Measurements from ENCODE around the gene MINDY2. TPM values are rescaled to one million over a fixed set of nuclear protein-coding genes. Genes with fewer than 3 reads are reported as not detected.

The MINDY2 gene
- total RNA-seq, 1 experiment from 2014 or later, result 4.7 TPM

DNA sequence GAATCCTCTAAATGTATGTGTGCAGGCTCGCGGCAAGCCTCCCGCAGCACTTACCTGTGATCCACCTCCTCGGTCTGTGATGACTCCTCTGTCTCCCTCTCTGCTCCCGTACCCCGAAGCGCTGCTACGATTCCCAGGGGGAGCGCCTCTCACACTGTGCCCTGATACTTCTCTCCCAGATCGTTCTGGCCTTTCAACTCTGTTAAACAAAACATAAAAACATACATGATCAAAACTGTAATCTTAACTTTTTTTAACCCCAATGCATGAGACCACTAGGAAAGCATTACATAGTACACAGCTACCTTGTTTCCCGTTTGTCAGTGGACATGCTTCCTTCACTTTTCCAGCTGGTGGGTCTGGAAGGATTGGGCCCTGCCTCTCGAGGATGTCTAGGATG, 115.8 kb downstream of the MINDY2 start:
- Histone ChIP-seq H3K9me3 (no peaks in the 10 kb centered on the region), H3K36me3 (peaks cover 94% of the 10 kb centered on the region), H3K4me3 (no peak overlapping the region), H3K27me3 (no peaks in the 10 kb centered on the region)
- DNase-seq, result no peak

DNA sequence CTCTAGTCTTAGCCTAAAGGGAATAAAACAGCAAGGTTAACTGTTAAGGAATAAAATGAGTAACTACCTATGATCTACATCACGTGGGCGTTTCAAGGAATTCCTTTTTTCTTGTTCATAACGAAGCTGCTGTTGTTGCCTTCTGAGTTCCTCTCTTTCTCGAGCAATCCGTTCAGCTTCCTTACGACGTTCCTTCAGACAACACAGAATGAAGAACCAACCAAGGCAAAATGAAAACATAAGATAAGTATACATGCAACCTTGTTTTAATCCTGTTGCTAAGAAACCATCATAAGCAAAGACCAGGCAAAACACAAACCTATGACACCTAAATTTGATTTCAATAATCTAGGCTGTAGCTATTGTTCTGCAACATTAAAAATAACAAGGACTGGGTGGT, 118.3 kb downstream of the MINDY2 start:
- no peaks in the 10 kb centered on the region for H3K27me3 ChIP-seq
- H3K9me3 ChIP-seq, result no peaks in the 10 kb centered on the region
- H3K36me3 ChIP-seq, result peaks cover 95% of the 10 kb centered on the region
- no peak for DNase-seq
- no peak overlapping the region for H3K4me3 ChIP-seq

DNA sequence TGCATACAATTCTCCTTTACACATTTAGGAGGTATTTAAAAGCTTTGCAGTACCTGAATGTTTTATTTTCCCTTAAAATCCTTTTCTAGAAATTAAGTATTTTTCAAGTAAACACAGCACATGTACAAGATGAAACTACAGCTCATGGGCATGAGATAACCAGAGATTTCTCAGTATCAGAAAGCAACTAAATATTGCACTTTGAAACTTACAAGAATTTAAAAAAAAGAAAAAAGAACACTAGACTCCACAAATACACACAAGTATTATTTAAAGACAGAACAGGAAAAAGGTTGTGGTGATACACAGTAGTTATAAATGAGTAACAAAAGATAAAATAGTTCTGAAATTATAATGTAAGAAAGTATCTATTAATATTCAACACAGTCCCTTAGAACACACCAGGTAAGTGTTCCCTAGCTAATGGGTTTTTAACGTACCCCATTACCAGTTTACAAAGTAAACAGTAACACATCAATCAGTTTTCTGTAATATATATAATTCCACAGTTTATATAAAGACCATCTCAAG, 127.1 kb downstream of the MINDY2 start:
- no peaks in the 10 kb centered on the region for H3K27me3 ChIP-seq
- H3K4me3 ChIP-seq, result no peak overlapping the region
- H3K36me3 ChIP-seq, result peaks cover 76% of the 10 kb centered on the region
- no peaks in the 10 kb centered on the region for H3K9me3 ChIP-seq
- no peak for DNase-seq

DNA sequence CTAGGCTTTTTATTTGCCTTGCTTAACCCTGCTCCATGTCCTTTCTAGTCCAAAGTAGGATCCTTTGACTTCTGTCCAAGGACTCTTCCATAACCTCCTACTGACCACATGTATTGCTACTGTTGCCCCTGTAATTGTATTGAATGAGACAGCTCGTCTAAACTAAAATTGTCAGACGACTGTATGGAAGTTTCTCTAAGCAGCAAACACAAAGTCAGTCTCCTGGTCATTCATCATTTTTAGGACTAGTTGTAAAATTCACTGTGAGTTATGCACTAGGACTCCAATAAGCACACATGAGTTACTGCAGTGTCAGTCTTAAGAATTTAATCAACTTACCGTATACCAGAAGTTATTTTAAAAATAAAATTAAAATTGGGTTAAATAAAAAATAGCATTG, 129.5 kb downstream of the MINDY2 start:
- no peaks in the 10 kb centered on the region for H3K27me3 ChIP-seq
- no peak for DNase-seq
- H3K36me3 ChIP-seq, result peaks cover 63% of the 10 kb centered on the region
- H3K4me3 ChIP-seq, result no peak overlapping the region
- H3K9me3 ChIP-seq, result no peaks in the 10 kb centered on the region

DNA sequence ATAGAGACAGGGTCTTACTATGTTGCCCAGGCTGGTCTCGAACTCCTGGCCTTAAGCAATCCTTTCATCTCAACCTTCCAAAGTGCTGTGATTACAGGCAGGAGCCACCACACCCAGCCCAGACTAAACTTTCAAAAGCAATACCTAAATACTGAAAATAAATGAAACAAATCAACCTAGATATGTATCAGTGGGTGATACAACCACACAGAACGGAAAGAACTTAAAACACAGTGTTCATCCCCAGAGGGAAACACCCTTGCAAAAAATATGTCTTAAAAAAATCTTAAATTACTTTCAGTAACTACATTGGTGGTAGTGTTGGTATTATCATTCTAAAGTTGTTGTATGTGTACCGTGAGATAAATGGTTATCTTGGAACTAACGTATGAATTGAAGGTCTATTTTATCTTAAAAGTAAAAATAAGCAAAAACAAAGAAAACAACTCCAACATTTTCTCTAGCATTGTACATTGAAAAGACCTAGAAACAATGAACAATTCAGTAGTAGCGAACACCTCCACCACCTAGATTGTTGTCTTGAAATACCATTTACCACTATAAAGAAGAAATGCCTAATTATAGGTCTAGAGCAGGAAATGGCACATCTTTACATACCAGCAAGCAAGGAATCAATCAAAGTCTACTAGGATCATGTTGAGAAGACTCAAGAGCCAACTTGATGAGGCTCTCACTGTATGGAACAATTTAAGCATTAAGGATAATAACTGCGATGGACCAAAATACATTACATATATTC, 137.6 kb downstream of the MINDY2 start:
- DNase-seq, result no peak
- Histone ChIP-seq H3K9me3 (no peaks in the 10 kb centered on the region), H3K27me3 (no peaks in the 10 kb centered on the region), H3K4me3 (no peak overlapping the region), H3K36me3 (peaks cover 66% of the 10 kb centered on the region)

DNA sequence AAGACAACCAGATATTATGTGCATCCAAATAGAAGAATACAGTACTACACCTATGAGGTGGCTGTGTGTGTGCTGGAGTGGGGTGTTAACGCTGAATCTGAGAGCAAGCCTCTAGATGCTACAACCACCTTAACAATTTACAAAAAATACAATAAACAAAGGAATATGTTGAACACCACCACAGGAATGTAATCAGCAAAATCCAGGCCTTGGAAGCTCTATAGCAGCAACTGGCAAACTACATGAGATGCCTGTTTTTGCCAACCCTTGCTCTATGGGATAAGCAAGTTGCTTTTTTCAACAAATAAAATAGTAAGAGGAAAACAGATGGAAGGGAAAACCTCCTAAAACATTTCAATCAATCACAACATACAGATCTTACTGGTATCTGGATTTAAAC, 138.5 kb downstream of the MINDY2 start:
- Histone ChIP-seq H3K9me3 (no peaks in the 10 kb centered on the region), H3K4me3 (no peak overlapping the region), H3K27me3 (no peaks in the 10 kb centered on the region), H3K36me3 (peaks cover 74% of the 10 kb centered on the region)
- DNase-seq, result no peak

DNA sequence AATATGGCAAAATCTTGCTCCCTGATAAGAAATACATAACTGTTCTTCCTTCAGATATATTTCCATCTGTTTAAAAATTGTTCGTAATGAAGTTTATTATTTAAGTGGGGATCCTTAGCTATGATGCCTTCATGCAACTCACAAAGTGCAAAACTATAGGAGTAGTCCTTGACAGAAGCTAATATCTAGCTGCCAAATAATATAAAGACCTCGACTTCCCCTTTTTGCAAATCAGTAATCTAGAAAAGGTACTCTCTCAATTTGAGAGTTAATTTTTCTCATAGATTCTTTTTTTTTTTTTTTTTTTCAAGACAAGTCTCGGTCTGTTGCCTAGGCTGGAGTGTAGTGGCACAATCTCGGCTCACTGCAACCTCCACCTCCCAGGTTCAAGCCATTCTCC, 139.4 kb downstream of the MINDY2 start:
- no peaks in the 10 kb centered on the region for H3K27me3 ChIP-seq
- no peak for DNase-seq
- H3K9me3 ChIP-seq, result no peaks in the 10 kb centered on the region
- peaks cover 70% of the 10 kb centered on the region for H3K36me3 ChIP-seq
- no peak overlapping the region for H3K4me3 ChIP-seq

Other genes starting within 250 kb of the MINDY2 start
- gene ADAM10, start 21.6 kb upstream of the MINDY2 start, total RNA-seq (2014; rRNA removed; shearing (Covaris generic); ENCODE audit: low replicate concordance), result 140 and 158 TPM in 2 replicates
- gene SLTM, start 162.4 kb downstream of the MINDY2 start, total RNA-seq (2014; rRNA removed; shearing (Covaris generic); ENCODE audit: low replicate concordance), result 43.9 and 50.6 TPM in 2 replicates
- 11.8 and 16.0 TPM in 2 replicates for gene RNF111, start 216.4 kb downstream of the MINDY2 start, total RNA-seq (2014; rRNA removed; shearing (Covaris generic); ENCODE audit: low replicate concordance)

Measured in MG63 (cell line).